Right ventricle myocardium superior (tissue), 1 donor: ENCODE data around the gene BTBD7. TPM values are rescaled to one million over a fixed set of nuclear protein-coding genes. Genes with fewer than 3 reads are reported as not detected.

Experiments used
- ATAC-seq: fragments of 200-7000 bp; cut with Tn5 transposase; one replicate; pipeline ENCODE4 v1.9.1; 2020; ENCODE audit warnings: mild to moderate bottlenecking; ENCODE audit not compliant: poor library complexity
- DNase-seq: peaks from one replicate; pipeline ENCODE4 v3.0.0-alpha.2; 2020
- intact Hi-C: fragments of 100-400 bp; cut with DNase I; formaldehyde crosslinking; loops from one replicate; pipeline ENCODE4 v1.11.2; 2022
- total RNA-seq: library from RNA; stranded (reverse); fragmentation: NEBNext Ultra II Directional; extraction: Animal tissue kit (Norgen Biotek cat#: 25700); gene quantifications from one replicate; pipeline ENCODE4 v1.2.1, GENCODE V29; 2021
- donor health status: DM: no; HTN: yes; CAD: no; lungs with severe emphysema.

The BTBD7 gene
- total RNA-seq, 1 donor from 2014 or later, result 15.9 TPM

GRCh38 chr14:93309427-93309966 is 23.3 kb downstream of the BTBD7 start:
- DNase-seq (no peak), ATAC-seq (no peak)
- intact Hi-C loops, result no loop called here

- intact Hi-C loops, result no loop called here
- DNase-seq (no peak), ATAC-seq (no peak)
Observed at GRCh38 chr14:93308686-93309345, 24.0 kb downstream of the BTBD7 start.

GRCh38 chr14:93306812-93307211 is 26.0 kb downstream of the BTBD7 start:
- intact Hi-C loops, result no loop called here
- DNase-seq (no peak), ATAC-seq (no peak)

GRCh38 chr14:93305725-93306418 is 27.0 kb downstream of the BTBD7 start:
- DNase-seq, result no peak
- no peak for ATAC-seq
- intact Hi-C loops, result no loop called here

- intact Hi-C loops, result no loop called here
- DNase-seq (no peak), ATAC-seq (no peak)
Observed at GRCh38 chr14:93304771-93305170, 28.1 kb downstream of the BTBD7 start.

- intact Hi-C loops, result no loop called here
- peak; percentile 81 for ATAC-seq
- peak; percentile 50 for DNase-seq
Observed at GRCh38 chr14:93303659-93304058, 29.2 kb downstream of the BTBD7 start.

GRCh38 chr14:93302688-93303581 is 29.9 kb downstream of the BTBD7 start:
- ATAC-seq, result no peak
- intact Hi-C loops, result no loop called here

GRCh38 chr14:93301821-93302447 is 30.9 kb downstream of the BTBD7 start:
- ATAC-seq (no peak), DNase-seq (no peak)
- intact Hi-C loops, result no loop called here

More at GRCh38 chr14:93302688-93303581, 29.9 kb downstream of the BTBD7 start:
- DNase-seq, result no peak

- ATAC-seq, result no peak
- intact Hi-C loops, result no loop called here
- no peak for DNase-seq
Observed at GRCh38 chr14:93299866-93300265, 33.0 kb downstream of the BTBD7 start.

GRCh38 chr14:93299416-93299815 is 33.4 kb downstream of the BTBD7 start:
- intact Hi-C loops, result no loop called here
- no peak for ATAC-seq
- no peak for DNase-seq

- ATAC-seq, result no peak
- no peak for DNase-seq
- intact Hi-C loops, result no loop called here
Observed at GRCh38 chr14:93295541-93296220, 37.2 kb downstream of the BTBD7 start.

GRCh38 chr14:93286212-93286890 is 46.5 kb downstream of the BTBD7 start:
- intact Hi-C loops, result no loop called here
- no peak for DNase-seq
- ATAC-seq, result no peak

GRCh38 chr14:93285044-93285443 is 47.8 kb downstream of the BTBD7 start:
- intact Hi-C loops, result no loop called here
- DNase-seq (no peak), ATAC-seq (no peak)

GRCh38 chr14:93281937-93282336 is 50.9 kb downstream of the BTBD7 start:
- ATAC-seq (no peak), DNase-seq (no peak)
- intact Hi-C loops, result no loop called here

- ATAC-seq (no peak), DNase-seq (no peak)
- intact Hi-C loops, result no loop called here
Observed at GRCh38 chr14:93280743-93281142, 52.1 kb downstream of the BTBD7 start.

GRCh38 chr14:93276031-93276716 is 56.7 kb downstream of the BTBD7 start:
- DNase-seq, result no peak
- intact Hi-C loops, result no loop called here
- ATAC-seq, result no peak
